Ectodermal cell (in vitro differentiated cells): ENCODE results near the gene YDJC.
A peak's percentile ranks its signal among the peaks of the same experiment; 100 is the strongest.
"Not testable (repeated sequence)": the region's sequence is repeated elsewhere in the genome, so short reads cannot be mapped to it uniquely, and the experiment has no call there.

ENCODE experiments used
- H3K27ac ChIP-seq: 2 replicates; pipeline ENCODE4 v1.7.0; 2013; ENCODE audit warnings: mild to moderate bottlenecking, low read depth, low read length; ENCODE audit not compliant: insufficient read depth, poor library complexity, severe bottlenecking
- H3K27me3 ChIP-seq: 2 replicates; pipeline ENCODE4 v1.7.0; 2013; ENCODE audit warnings: mild to moderate bottlenecking, low read length; ENCODE audit not compliant: insufficient read depth, control insufficient read depth, poor library complexity, severe bottlenecking
- H3K36me3 ChIP-seq: one replicate; pipeline ENCODE4 v1.7.0; 2013; ENCODE audit warnings: low read length; ENCODE audit not compliant: control insufficient read depth, insufficient read depth
- H3K4me1 ChIP-seq: one replicate; pipeline ENCODE4 v1.7.0; 2013; ENCODE audit warnings: low read length; ENCODE audit not compliant: control insufficient read depth, insufficient read depth
- H3K4me3 ChIP-seq: 2 replicates; pipeline ENCODE4 v1.7.0; 2013; ENCODE audit warnings: low read depth, low read length, control low read depth; ENCODE audit not compliant: insufficient read depth
- H3K9me3 ChIP-seq: 2 replicates; pipeline ENCODE4 v1.7.0; 2013; ENCODE audit warnings: mild to moderate bottlenecking, low read length, moderate library complexity; ENCODE audit not compliant: control insufficient read depth
- WGBS, 2 experiments: methylation state at CpG; one replicate each; pipeline ENCODE4 v1.1.7; 2013; ENCODE audit warnings: missing lambda C conversion rate in 2 of 2; 5-methylcytosine and 5-hydroxymethylcytosine counted together

YDJC gene

DNA sequence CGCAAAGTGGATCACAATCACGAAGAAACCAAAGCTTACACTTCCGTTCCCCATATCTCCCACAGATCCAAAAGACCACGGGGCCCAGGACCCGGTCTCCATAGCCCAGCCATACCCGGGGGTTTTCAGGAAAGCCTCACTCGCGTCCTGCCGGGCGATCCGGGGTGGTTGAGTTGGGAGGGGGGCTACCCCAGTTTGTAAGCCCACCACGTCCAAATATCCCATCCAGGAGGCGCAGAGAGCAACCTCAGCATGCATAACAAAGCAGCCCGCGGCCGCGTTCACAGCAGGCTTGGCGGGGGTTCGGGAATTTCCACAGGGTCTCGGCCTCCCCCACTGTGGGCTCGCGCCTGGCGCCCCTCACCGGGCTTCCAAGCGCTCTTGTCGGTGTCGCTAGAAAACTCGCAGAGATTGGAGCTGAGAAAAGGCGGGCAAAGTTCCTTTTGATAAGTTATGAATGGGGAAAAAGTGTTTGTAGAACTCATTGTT, 21.7 kb upstream of the YDJC start:
- H3K27ac ChIP-seq, result peak overlapping the region; percentile 90

DNA sequence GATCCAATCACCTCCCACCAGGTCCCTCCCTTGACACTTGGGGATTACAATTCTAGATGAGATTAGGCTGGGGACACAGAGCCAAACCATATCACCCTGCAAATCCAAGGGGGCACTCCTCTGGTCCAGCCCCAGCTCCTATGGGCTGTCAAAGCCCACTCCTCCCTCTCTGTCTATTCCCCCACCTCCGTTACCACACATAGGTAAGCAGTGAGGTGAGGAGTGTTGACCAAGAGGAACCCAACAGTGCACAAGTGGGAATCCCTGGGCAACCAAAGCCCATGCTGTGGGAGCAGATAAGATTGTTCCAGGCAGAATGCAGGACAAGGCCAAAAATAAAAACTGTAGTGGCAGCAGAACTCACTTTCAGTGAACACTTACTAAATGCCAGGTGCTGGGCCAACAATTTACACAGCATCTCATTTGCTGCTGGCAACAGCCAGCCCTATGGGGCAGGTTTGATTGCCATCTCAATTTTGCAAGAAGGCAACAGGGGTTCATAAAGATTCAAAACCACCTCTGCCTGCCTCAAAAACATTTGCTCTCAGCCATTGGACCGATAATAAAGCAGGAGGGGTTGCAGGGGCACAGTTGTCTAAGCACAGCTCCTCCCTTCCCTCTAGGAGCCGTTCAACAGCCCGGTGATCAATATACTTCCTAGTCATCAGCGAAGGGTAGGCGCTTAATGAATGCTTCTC, 21.1 kb upstream of the YDJC start:
- peak overlapping the region; percentile 92 for H3K4me3 ChIP-seq
- WGBS, 2 experiments, result 8 to 14% methylated on average over 6 of the region's 6 CpGs
- peak overlapping the region; percentile 90 for H3K27ac ChIP-seq
- peaks cover 16% of the 10 kb centered on the region for H3K36me3 ChIP-seq
- no peaks in the 10 kb centered on the region for H3K27me3 ChIP-seq
- H3K9me3 ChIP-seq, result no peaks in the 10 kb centered on the region
- peaks cover 16% of the 10 kb centered on the region for H3K4me1 ChIP-seq

More for the DNA sequence above, 21.7 kb upstream of the YDJC start:
- H3K36me3 ChIP-seq, result peaks cover 16% of the 10 kb centered on the region
- H3K27me3 ChIP-seq, result no peaks in the 10 kb centered on the region
- 0 to 1% methylated on average over 29 of the region's 29 CpGs for WGBS, 2 experiments
- no peaks in the 10 kb centered on the region for H3K9me3 ChIP-seq
- H3K4me3 ChIP-seq, result peak overlapping the region; percentile 92
- peaks cover 16% of the 10 kb centered on the region for H3K4me1 ChIP-seq

DNA sequence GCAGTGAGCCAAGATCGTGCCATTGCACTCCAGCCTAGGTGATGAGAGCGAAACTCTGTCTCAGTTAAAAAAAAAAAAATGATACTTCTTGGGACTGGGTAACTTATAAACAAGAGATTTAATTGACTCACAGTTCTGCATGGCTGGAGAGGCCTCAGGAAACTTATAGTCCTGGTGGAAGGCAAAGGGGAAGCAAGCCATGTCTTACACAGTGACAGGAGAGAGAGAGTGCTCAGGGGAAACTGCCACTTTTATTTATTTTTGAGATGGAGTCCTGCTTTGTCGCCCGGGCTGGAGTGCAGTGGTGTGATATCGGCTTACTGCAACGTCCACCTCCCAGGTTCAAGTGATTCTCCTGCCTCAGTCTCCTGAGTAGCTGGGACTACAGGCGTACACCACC, 20.5 kb upstream of the YDJC start:
- WGBS, 2 experiments, result 88 to 93% methylated on average over 7 of the region's 7 CpGs
- no peak overlapping the region for H3K27ac ChIP-seq
- peaks cover 16% of the 10 kb centered on the region for H3K4me1 ChIP-seq
- H3K36me3 ChIP-seq, result peaks cover 16% of the 10 kb centered on the region
- no peak overlapping the region for H3K4me3 ChIP-seq
- H3K9me3 ChIP-seq, result no peaks in the 10 kb centered on the region
- no peaks in the 10 kb centered on the region for H3K27me3 ChIP-seq

DNA sequence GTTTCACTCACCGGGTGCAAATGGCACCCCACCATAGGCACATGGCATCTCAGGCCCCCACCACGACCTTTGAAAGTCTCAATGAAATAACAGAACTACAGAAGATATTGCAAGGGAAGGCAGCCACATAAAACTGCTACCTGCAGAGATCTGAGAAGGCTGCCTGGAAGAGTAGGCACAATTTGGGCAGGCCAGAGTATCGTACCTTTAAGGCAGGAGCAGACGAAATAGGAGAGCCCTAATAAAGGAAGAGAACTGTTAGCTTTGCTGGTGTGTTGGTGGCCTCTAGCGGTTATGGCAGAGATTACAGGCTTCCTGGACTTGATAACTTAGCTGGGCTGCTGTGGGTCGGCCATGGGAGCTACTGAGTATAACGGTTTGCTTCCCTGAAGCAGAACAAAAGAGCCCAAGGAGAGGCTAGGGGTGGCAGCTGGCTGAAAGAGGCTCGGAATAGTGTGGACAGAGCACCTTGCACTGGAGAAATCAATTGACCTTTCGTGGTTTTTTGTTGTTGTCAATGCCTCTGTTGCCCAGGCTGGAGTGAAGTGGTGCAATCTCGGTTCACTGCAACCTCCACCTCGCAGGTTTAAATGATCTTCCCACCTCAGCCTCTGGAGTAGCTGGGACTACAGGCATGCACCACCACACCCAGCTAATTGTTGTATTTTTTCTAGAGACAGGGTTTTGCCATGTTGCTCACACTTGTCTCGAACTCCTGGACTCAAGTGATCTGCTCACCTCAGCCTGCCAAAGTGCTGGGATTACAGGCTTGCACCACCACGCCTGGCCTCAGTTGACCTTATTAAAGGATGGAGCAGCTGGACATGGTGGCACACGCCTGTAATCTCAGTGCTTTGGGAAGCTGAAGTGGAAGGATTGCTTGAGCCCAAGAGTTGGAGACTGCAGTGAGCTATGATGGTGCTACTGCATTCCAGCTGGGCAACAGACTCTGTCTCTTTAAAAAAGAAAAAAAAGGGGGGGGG, 17.1 kb upstream of the YDJC start:
- Histone ChIP-seq H3K27ac (no peak overlapping the region), H3K9me3 (no peaks in the 10 kb centered on the region), H3K36me3 (peaks cover 4% of the 10 kb centered on the region), H3K4me1 (peaks cover 11% of the 10 kb centered on the region), H3K4me3 (no peak overlapping the region), H3K27me3 (peaks cover 8% of the 10 kb centered on the region)
- 67 to 68% methylated on average over 14 of the region's 14 CpGs for WGBS, 2 experiments

DNA sequence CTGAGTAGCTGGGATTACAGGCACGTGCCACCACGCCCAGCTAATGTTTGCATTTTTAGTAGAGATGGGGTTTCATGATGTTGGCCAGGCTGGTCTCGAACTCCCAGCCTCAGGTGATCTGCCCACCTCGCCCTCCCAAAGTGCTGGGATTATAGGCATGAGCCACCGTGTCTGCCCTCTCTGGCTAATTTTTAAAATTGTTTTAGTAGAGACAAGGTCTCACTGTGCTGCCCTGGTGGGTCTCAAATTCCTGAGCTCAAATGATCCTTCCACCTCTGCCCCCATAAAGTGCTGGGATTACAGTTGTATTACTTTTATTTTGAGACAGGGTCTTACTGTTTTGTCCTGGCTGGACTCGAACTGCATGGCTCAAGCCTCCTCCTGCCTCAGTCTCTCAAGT, 15.7 kb upstream of the YDJC start:
- WGBS, 2 experiments, result 93 to 94% methylated on average over 6 of the region's 6 CpGs
- H3K9me3 ChIP-seq, H3K36me3 ChIP-seq, H3K27ac ChIP-seq, H3K4me3 ChIP-seq, H3K4me1 ChIP-seq, H3K27me3 ChIP-seq: not testable (repeated sequence)

DNA sequence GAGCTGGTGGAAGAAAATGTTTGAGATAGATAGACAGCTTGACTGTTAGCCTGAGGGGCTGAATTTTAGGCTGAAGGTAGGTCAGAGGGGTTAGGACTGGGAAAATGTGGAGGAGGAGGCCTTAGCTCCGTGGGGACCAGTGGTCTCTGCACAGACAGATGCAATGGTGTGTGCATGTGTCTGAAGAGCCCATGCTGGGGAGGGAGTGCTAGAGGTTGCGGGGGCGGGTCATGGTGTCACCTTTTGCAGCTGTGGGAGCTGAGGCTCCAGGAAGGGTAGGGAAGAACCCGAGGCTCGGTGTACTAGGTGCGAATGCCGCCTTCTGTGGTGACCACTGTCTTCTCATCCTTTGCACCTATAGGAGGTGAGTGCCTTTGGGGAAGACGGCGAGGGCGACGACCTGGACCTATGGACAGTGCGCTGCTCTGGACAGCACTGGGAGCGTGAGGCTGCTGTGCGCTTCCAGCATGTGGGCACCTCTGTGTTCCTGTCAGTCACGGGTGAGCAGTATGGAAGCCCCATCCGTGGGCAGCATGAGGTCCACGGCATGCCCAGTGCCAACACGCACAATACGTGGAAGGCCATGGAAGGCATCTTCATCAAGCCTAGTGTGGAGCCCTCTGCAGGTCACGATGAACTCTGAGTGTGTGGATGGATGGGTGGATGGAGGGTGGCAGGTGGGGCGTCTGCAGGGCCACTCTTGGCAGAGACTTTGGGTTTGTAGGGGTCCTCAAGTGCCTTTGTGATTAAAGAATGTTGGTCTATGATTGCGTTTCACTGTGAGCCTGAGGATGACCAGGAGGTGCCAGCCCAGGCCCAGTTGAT, 13.9 kb upstream of the YDJC start:
- WGBS, 2 experiments, result 94 to 96% methylated on average over 22 of the region's 22 CpGs
- peaks cover 8% of the 10 kb centered on the region for H3K27me3 ChIP-seq
- H3K4me3 ChIP-seq, result no peak overlapping the region
- H3K4me1 ChIP-seq, result peaks cover 6% of the 10 kb centered on the region
- no peaks in the 10 kb centered on the region for H3K9me3 ChIP-seq
- H3K27ac ChIP-seq, result no peak overlapping the region
- H3K36me3 ChIP-seq, result peaks cover 4% of the 10 kb centered on the region

DNA sequence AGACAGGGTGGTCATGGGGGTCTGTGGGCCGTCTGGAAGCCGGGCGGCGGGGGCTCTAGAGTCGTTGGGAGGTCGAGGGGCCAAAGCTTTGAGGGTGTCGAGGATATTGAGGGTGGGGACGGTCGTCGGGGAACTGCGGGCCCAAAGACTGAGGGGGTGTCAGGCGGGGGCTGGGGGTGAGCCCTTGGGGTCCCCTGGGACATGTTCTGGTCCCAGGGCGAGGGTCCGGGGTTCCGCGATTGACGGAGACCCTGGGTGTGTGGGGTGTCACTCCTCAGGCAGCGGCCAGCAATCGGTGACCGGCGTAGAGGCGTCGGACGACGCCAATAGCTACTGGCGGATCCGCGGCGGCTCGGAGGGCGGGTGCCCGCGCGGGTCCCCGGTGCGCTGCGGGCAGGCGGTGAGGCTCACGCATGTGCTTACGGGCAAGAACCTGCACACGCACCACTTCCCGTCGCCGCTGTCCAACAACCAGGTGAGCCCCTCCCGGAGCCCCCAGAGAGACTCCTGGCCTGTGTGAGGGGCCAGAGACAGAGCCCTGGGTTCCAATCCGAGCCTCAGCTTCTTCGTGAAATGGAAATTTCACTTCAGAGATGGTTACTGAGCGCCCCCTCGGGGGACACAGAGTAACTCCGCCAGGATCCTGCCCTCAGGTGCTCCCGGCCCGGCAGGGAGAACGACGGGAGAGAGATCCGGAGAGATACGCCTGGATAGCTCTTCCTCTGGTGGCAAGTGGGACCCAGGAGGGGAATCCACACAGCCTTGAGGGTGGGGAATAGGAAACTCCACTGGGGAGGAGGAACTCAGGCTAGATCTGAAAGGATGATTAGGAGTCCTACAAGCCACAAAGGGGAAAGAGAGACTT, 13.0 kb upstream of the YDJC start:
- 2 to 3% methylated on average over 56 of the region's 56 CpGs for WGBS, 2 experiments
- peaks cover 8% of the 10 kb centered on the region for H3K27me3 ChIP-seq
- H3K27ac ChIP-seq, result peak overlapping the region; percentile 16
- H3K36me3 ChIP-seq, result peaks cover 4% of the 10 kb centered on the region
- no peaks in the 10 kb centered on the region for H3K9me3 ChIP-seq
- H3K4me3 ChIP-seq, result peak overlapping the region; percentile 63
- H3K4me1 ChIP-seq, result peaks cover 6% of the 10 kb centered on the region

DNA sequence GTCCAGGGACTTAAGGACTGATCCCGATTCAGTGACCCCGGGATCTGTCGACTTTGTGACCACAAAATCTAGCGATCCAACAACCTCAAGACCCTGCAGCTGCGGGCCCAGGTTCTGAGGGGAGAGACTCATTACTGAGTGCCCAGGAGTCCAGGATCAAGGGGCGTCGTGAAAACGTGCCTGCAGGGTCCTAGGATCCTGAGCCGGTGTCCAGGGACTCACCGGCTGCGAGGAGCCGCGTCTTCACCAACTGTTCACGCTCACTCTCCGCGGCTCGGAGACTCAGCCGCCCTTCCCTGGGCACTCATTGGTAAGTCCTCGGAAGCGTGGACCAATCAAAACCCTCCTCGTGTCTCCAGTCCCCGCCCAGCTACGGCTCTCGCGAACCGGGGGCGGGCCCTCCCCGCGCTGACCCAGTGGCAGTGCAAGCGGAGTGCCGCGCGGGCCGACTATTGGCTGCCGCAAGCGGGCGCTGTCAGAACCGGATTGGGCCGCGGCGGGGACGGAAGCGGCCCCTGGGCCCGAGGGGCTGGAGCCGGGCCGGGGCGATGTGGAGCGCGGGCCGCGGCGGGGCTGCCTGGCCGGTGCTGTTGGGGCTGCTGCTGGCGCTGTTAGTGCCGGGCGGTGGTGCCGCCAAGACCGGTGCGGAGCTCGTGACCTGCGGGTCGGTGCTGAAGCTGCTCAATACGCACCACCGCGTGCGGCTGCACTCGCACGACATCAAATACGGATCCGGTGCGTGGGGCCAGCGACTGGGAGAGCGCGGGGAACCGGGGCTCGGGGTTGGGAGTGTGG, 12.2 kb upstream of the YDJC start, which contains the start of gene SDF2L1:
Gene SDF2L1 (plus strand): TSS at position 514 of the 795 bp plus-strand sequence. CDS start 35 bp downstream, at position 549.
- Histone ChIP-seq H3K36me3 (peaks cover 4% of the 10 kb centered on the region), H3K27ac (peak within 1 kb of the TSS; percentile 16), H3K4me1 (peaks cover 4% of the 10 kb centered on the region), H3K9me3 (no peaks in the 10 kb centered on the region), H3K27me3 (peaks cover 8% of the 10 kb centered on the region), H3K4me3 (peak within 1 kb of the TSS; percentile 63)
- 1% methylated on average over 76 of the region's 76 CpGs for WGBS, 2 experiments
